Keratinocyte (primary cell): ENCODE measurements around the gene FRMD7. TPM values are rescaled to one million over a fixed set of nuclear protein-coding genes. Genes with fewer than 3 reads are reported as not detected.
"Not testable (repeated sequence)": the region's sequence is repeated elsewhere in the genome, so short reads cannot be mapped to it uniquely, and the experiment has no call there.

Source experiments
- DNase-seq: peaks from one replicate; pipeline ENCODE4 v3.0.0-alpha.2; 2011; ENCODE audit warnings: low read depth, missing footprints, low spot score
- FAIRE-seq: peaks from 2 replicates; lab custom pipeline; 2011; peaks lifted over from hg19 to GRCh38; lab: Jason Lieb, UNC
- H2AFZ ChIP-seq: 2 replicates; pipeline ENCODE4 v1.6.0; 2012; ENCODE audit warnings: low read length, control low read depth, inconsistent platforms; ENCODE audit not compliant: control insufficient read depth
- H3K27ac ChIP-seq: 2 replicates; pipeline ENCODE4 v1.5.1; 2011; ENCODE audit warnings: low read length; ENCODE audit not compliant: control insufficient read depth, insufficient read depth
- H3K27me3 ChIP-seq: 3 replicates; pipeline ENCODE4 v1.6.0; 2011; ENCODE audit warnings: low read length; ENCODE audit not compliant: control insufficient read depth, insufficient read depth; ENCODE audit errors: extremely low read depth
- H3K36me3 ChIP-seq, 2 experiments: 2 replicates in 1 of 2; 3 replicates in 1 of 2; pipeline ENCODE4 v1.5.1; 2011; ENCODE audit warnings: low read length in 2 of 2, mild to moderate bottlenecking in 1 of 2; ENCODE audit not compliant: control insufficient read depth in 2 of 2, insufficient read depth in 2 of 2; ENCODE audit errors: extremely low read depth in 1 of 2
- H3K4me1 ChIP-seq: 3 replicates; pipeline ENCODE4 v1.5.1; 2011; ENCODE audit warnings: low read length; ENCODE audit not compliant: control insufficient read depth, insufficient read depth; ENCODE audit errors: extremely low read depth
- H3K4me2 ChIP-seq: 3 replicates; pipeline ENCODE4 v1.6.0; 2011; ENCODE audit warnings: low read depth, low read length; ENCODE audit not compliant: control insufficient read depth, insufficient read depth; ENCODE audit errors: extremely low read depth
- H3K4me3 ChIP-seq, 3 experiments: fragments of 200-600 bp in 1 of 3; sonication (generic) in 1 of 3; 2 replicates in 2 of 3; 3 replicates in 1 of 3; pipeline ENCODE4 v1.5.1; 2011 to 2016; ENCODE audit warnings: low read length in 3 of 3, mild to moderate bottlenecking in 3 of 3, control low read depth in 2 of 3, inconsistent platforms in 1 of 3, low read depth in 1 of 3, mixed read lengths in 1 of 3, mixed run types in 1 of 3, moderate library complexity in 1 of 3; ENCODE audit not compliant: control insufficient read depth in 2 of 3, insufficient read depth in 2 of 3; ENCODE audit errors: extremely low read depth in 1 of 3
- H3K79me2 ChIP-seq: 2 replicates; pipeline ENCODE4 v1.6.0; 2012; ENCODE audit warnings: low read length; ENCODE audit not compliant: control insufficient read depth, insufficient read depth
- H3K9ac ChIP-seq: 3 replicates; pipeline ENCODE4 v1.6.0; 2011; ENCODE audit warnings: low read length; ENCODE audit not compliant: control insufficient read depth, insufficient read depth; ENCODE audit errors: extremely low read depth
- H3K9me1 ChIP-seq: 3 replicates; pipeline ENCODE4 v1.6.0; 2011; ENCODE audit warnings: low read length; ENCODE audit not compliant: control insufficient read depth, insufficient read depth; ENCODE audit errors: extremely low read depth
- H3K9me3 ChIP-seq: 2 replicates; pipeline ENCODE4 v1.5.1; 2012; ENCODE audit warnings: low read depth, low read length; ENCODE audit not compliant: control insufficient read depth
- H4K20me1 ChIP-seq: 3 replicates; pipeline ENCODE4 v1.6.0; 2011; ENCODE audit warnings: low read length; ENCODE audit not compliant: control insufficient read depth, insufficient read depth; ENCODE audit errors: extremely low read depth
- CTCF ChIP-seq, 3 experiments: IDR thresholded peaks in 1 of 3; conservative IDR thresholded peaks in 1 of 3; optimal IDR thresholded peaks in 1 of 3; 2 replicates in 2 of 3; 3 replicates in 1 of 3; pipeline versions ENCODE3 to v1.5.1; 2011; ENCODE audit warnings: low read length in 3 of 3, mild to moderate bottlenecking in 3 of 3, moderate library complexity in 2 of 3, control low read depth in 1 of 3, inconsistent platforms in 1 of 3; ENCODE audit not compliant: insufficient read depth in 2 of 3; ENCODE audit errors: extremely low read depth in 1 of 3
- EZH2 ChIP-seq: IDR thresholded peaks from one replicate; pipeline ENCODE4 v1.6.1; 2012; ENCODE audit warnings: inconsistent platforms, mild to moderate bottlenecking, low read length, moderate library complexity
- dilution Hi-C: fragments of 300-500 bp; cut with MboI; formaldehyde crosslinking; loops from one replicate; pipeline ENCODE4 v1.7.0; 2020; ENCODE audit warnings: low sequenced_read_pairs; ENCODE audit not compliant: extremely low pct_ligation_motif_present
- polyA plus RNA-seq, 5 experiments: library from polyadenylated mRNA; depleted of rRNA in 3 of 5; stranded (reverse) in 3 of 5; stranded (forward) in 1 of 5; unstranded in 1 of 5; fragments of >200 nt; gene quantifications; 1 replicate in 1 of 5; 2 replicates in 3 of 5; 3 replicates in 1 of 5; pipeline versions ENCODE4 v1.2.1 to v1.2.3, GENCODE V29; 2011 to 2012; ENCODE audit warnings: missing spikeins in 2 of 5, low read depth in 1 of 5, low replicate concordance in 1 of 5

Gene FRMD7
- polyA plus RNA-seq, 1 donor (not counting 4 experiments of a cell fraction or from before 2014, with no cell fraction given): not detected

DNA sequence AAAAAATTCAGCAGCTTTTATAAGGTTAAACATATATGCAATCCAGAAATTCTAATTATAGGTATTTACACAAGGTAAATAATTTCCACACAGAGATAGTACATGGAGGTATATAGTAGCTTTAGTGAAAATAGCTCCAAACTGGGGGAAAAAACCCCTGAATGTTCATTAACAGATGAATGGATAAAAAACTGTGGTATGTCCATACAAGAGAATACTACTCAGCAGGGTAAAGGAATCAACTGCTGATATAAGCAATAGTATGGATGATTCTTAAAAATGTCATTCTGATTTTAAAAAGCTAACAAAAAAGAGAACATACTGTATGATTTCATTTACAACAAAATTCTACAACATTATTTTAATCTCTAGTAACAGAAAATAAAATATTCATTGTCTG lies 37.2 kb upstream of the FRMD7 start:
- no peak for DNase-seq
- Histone ChIP-seq H3K79me2 (no peaks in the 10 kb centered on the region), H3K4me1 (no peaks in the 10 kb centered on the region), H4K20me1 (no peaks in the 10 kb centered on the region), H3K4me2 (no peak overlapping the region), H3K9ac (no peak overlapping the region), H3K27me3 (no peaks in the 10 kb centered on the region), H3K9me1 (no peaks in the 10 kb centered on the region), H3K36me3 (no peaks in the 10 kb centered on the region), H3K27ac (no peak overlapping the region), H3K4me3 (no peak overlapping the region), H3K9me3 (no peaks in the 10 kb centered on the region), H2AFZ (no peak overlapping the region)
- dilution Hi-C loops: no loop called here
- TF ChIP-seq CTCF (optimal IDR thresholded peaks at IDR 0.05 in 1 of 3, IDR thresholded peaks at IDR 0.05 in 1 of 3, conservative IDR thresholded peaks at IDR 0.05 in 1 of 3; ENCODE audit: extremely low read depth in 1 of 3, insufficient read depth in 2 of 3, low read length in 3 of 3) (no peak), EZH2 (no peak)
- no peak for FAIRE-seq

- H3K9me3 ChIP-seq, FAIRE-seq, DNase-seq, H4K20me1 ChIP-seq, H3K9ac ChIP-seq, H3K4me3 ChIP-seq, H3K79me2 ChIP-seq, H3K27ac ChIP-seq, dilution Hi-C loops, H3K27me3 ChIP-seq, H3K9me1 ChIP-seq, H2AFZ ChIP-seq, H3K4me2 ChIP-seq, H3K36me3 ChIP-seq, H3K4me1 ChIP-seq: not testable (repeated sequence)
Observed at GRCh38 chrX:132163094-132163493, 35.3 kb upstream of the FRMD7 start.

DNA sequence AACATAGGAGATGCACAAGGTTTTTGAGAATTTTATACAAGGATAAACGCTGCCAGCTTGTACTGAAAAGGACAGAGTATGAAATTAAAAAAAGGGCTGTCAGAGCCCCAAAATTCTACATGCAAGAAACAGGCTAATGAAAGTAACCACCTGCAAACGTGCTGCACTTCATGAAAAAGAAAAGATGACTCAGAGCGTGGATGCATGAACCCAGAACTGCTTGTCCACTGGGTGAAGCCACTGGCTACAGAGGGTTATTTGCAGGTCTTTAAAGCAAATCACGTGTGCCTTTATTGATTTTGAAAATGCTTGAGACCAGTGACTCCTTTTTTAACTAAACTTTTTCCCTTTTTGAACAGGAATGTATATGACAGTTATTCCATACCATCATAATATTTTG lies 25.3 kb upstream of the FRMD7 start:
- TF ChIP-seq CTCF (optimal IDR thresholded peaks at IDR 0.05 in 1 of 3, IDR thresholded peaks at IDR 0.05 in 1 of 3, conservative IDR thresholded peaks at IDR 0.05 in 1 of 3; ENCODE audit: extremely low read depth in 1 of 3, insufficient read depth in 2 of 3, low read length in 3 of 3): no peak
- TF ChIP-seq EZH2: no peak
- H3K9ac ChIP-seq: no peak overlapping the region
- no peaks in the 10 kb centered on the region for H3K36me3 ChIP-seq
- FAIRE-seq (no peak), DNase-seq (no peak)
- H3K4me2 ChIP-seq: no peak overlapping the region
- dilution Hi-C loops: no loop called here
- no peaks in the 10 kb centered on the region for H3K9me3 ChIP-seq
- H3K9me1 ChIP-seq: no peaks in the 10 kb centered on the region
- no peaks in the 10 kb centered on the region for H4K20me1 ChIP-seq
- no peak overlapping the region for H3K27ac ChIP-seq
- H3K4me1 ChIP-seq: no peaks in the 10 kb centered on the region
- H3K27me3 ChIP-seq: peaks cover 4% of the 10 kb centered on the region
- no peak overlapping the region for H2AFZ ChIP-seq
- no peak overlapping the region for H3K4me3 ChIP-seq
- no peaks in the 10 kb centered on the region for H3K79me2 ChIP-seq
